ENCODE results near the gene KIAA0825. TPM values are rescaled to one million over a fixed set of nuclear protein-coding genes. Genes with fewer than 3 reads are reported as not detected.

Gene KIAA0825
- total and polyA plus RNA-seq, 2 of the 8 experiments (the other 6 are each of a cell fraction or from before 2014, with no cell fraction given), result 0.60 to 1.0 TPM

DNA sequence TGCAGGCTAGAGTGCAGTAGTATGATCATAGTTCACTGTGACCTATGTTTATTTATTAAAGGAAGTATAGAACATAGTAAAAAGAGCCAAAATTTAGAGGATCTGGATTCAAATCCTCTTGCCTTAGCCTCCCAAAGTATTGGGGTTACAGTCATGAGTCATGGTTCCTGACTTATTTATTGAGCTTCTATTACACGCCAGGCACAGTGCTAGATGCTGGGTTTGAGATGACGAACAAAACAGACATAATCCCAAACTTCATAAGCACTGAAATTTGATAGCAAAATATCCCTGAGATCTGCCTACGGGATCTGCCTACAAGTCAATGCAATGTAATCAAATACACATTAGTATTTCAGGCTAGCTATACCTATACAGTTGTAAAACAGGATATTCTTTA, 2.5 kb downstream of the KIAA0825 start:
- H3K14ac ChIP-seq (ENCODE audit: insufficient read length), result no peak overlapping the region
- H3K23ac ChIP-seq (ENCODE audit: insufficient read length), result no peak overlapping the region
- no peak overlapping the region for H3K27ac ChIP-seq (ENCODE audit: low read depth, low read length)
- H3K9ac ChIP-seq (replicated peaks in 1 of 4; ENCODE audit: extremely low read depth in 1 of 4, low read depth in 3 of 4, low read length in 3 of 4), result no peak overlapping the region; a peak in 1 of 7 replicates
- no peak overlapping the region for H2AFZ ChIP-seq (ENCODE audit: low read length)
- no peaks in the 10 kb centered on the region for H3K36me3 ChIP-seq (ENCODE audit: control insufficient read depth in 2 of 4, insufficient read depth in 4 of 4, low read length in 3 of 4)
- H3K4me2 ChIP-seq (ENCODE audit: insufficient read depth in 1 of 2, low read depth in 2 of 2, low read length in 2 of 2), result no peak overlapping the region
- H3K79me1 ChIP-seq (ENCODE audit: low read depth, low read length), result no peaks in the 10 kb centered on the region
- no peak overlapping the region for H2BK12ac ChIP-seq (ENCODE audit: low read depth, low read length)
- no peak overlapping the region for H4K91ac ChIP-seq (replicated peaks; ENCODE audit: insufficient read length, low read length)
- H3K23me2 ChIP-seq (ENCODE audit: low read depth, low read length), result peaks cover 9% of the 10 kb centered on the region
- H3K18ac ChIP-seq (ENCODE audit: extremely low read depth, low read length), result no peak overlapping the region
- peaks cover 0 to 24% of the 10 kb centered on the region in 2 experiments; a peak in 2 of 4 replicates for H3K79me2 ChIP-seq (ENCODE audit: control insufficient read depth in 1 of 2, insufficient read depth in 2 of 2, low read length in 2 of 2)
- no peak overlapping the region for H3K56ac ChIP-seq (replicated peaks; ENCODE audit: insufficient read length, low read depth, low read length)
- no peak overlapping the region for H4K8ac ChIP-seq (ENCODE audit: extremely low read depth, insufficient read depth, low read length)
- no peak overlapping the region for H2BK15ac ChIP-seq (ENCODE audit: low read length)
- H4K5ac ChIP-seq (ENCODE audit: insufficient read length, low read depth, low read length), result no peak overlapping the region
- no peak overlapping the region for H2BK120ac ChIP-seq (replicated peaks; ENCODE audit: low read depth, low read length)
- no peak overlapping the region for H3K4me3 ChIP-seq (ENCODE audit: extremely low read depth in 1 of 4, insufficient read depth in 2 of 4, low read depth in 3 of 4, low read length in 4 of 4)
- ChIA-PET POLR2A (ENCODE audit: partially characterized antibody) (no interaction called here), CTCF (ENCODE audit: partially characterized antibody) (interaction anchor here (1.2 kb wide), 1 partner anchor 122 kb away, joined by 8 read pairs; no protein-coding TSS in a partner anchor)
- no peak for DNase-seq (ENCODE audit: low read depth in 1 of 2, low spot score in 2 of 2)
- H2BK20ac ChIP-seq (ENCODE audit: low read length), result no peak overlapping the region
- H2BK5ac ChIP-seq (ENCODE audit: low read depth, low read length), result no peak overlapping the region
- H3K4me1 ChIP-seq (replicated peaks in 1 of 4; ENCODE audit: control insufficient read depth in 3 of 4, insufficient read depth in 4 of 4, low read length in 3 of 4), result peaks cover 0 to 5% (median 2%) of the 10 kb centered on the region in 4 experiments; a peak in 2 of 7 replicates
- FAIRE-seq, result no peak
- H3K9me3 ChIP-seq (ENCODE audit: insufficient read depth in 2 of 2, low read depth in 1 of 2, low read length in 1 of 2), result no peaks in the 10 kb centered on the region
- H2AK5ac ChIP-seq (ENCODE audit: low read depth, low read length), result no peak overlapping the region
- no peaks in the 10 kb centered on the region for H3K27me3 ChIP-seq (replicated peaks in 1 of 4; ENCODE audit: control insufficient read depth in 3 of 4, extremely low read depth in 1 of 4, insufficient read depth in 3 of 4, low read length in 3 of 4)
- TF ChIP-seq CHD1 (IDR thresholded peaks at IDR 0.05; ENCODE audit: low read depth, low read length), result no peak
- TF ChIP-seq KDM4A (IDR thresholded peaks at IDR 0.05; ENCODE audit: low read depth, low read length, severe bottlenecking), result no peak
- no peak for TF ChIP-seq YY1 (IDR thresholded peaks at IDR 0.05; ENCODE audit: low read depth, low read length)
- TF ChIP-seq POLR2A (IDR thresholded peaks at IDR 0.05; ENCODE audit: control extremely low read depth in 1 of 2, low read depth in 2 of 2, low read length in 2 of 2), result no peak
- no peak for TF ChIP-seq SIN3A (conservative IDR thresholded peaks at IDR 0.05 in 1 of 2, IDR thresholded peaks at IDR 0.05 in 1 of 2; ENCODE audit: low read depth in 1 of 2, low read length in 2 of 2)
- no peak for TF ChIP-seq SIRT6 (IDR thresholded peaks at IDR 0.05; ENCODE audit: low read length)
- no peak for TF ChIP-seq SAP30 (IDR thresholded peaks at IDR 0.05; ENCODE audit: insufficient read depth, insufficient replicate concordance, low read length)
- TF ChIP-seq RBBP5 (IDR thresholded peaks at IDR 0.05; ENCODE audit: borderline replicate concordance, low read depth, low read length), result no peak
- no peak for TF ChIP-seq SP1 (IDR thresholded peaks at IDR 0.05; ENCODE audit: low read depth, low read length)
- TF ChIP-seq CBX8 (IDR thresholded peaks at IDR 0.05; ENCODE audit: borderline replicate concordance, low read depth, low read length), result no peak
- TF ChIP-seq PHF8 (conservative IDR thresholded peaks at IDR 0.05; ENCODE audit: low read depth, low read length), result no peak
- no peak for TF ChIP-seq EP300 (IDR thresholded peaks at IDR 0.05; ENCODE audit: borderline replicate concordance in 1 of 2, low read depth in 2 of 2, low read length in 2 of 2)
- WGBS, 2 experiments (ENCODE audit: extremely low coverage in 1 of 2, insufficient coverage in 1 of 2, insufficient read length in 1 of 2, insufficient replicate concordance in 2 of 2, low coverage in 1 of 2, low lambda C conversion rate in 2 of 2, missing lambda C conversion rate in 1 of 2), result 85% methylated on average over 3 of the region's 3 CpGs; no CpG with 5 or more reads in 1 of the 2 experiments
- H4K20me1 ChIP-seq (replicated peaks in 1 of 2; ENCODE audit: control insufficient read depth in 1 of 2, insufficient read depth in 2 of 2, low read length in 2 of 2), result peaks cover 0 to 9% of the 10 kb centered on the region in 2 experiments
- no peak overlapping the region for H3K4ac ChIP-seq (replicated peaks; ENCODE audit: insufficient read length, low read depth, low read length)
